HG03045 (cell line): ENCODE results near the gene ST8SIA1.
"Not testable (repeated sequence)": the region's sequence is repeated elsewhere in the genome, so short reads cannot be mapped to it uniquely, and the experiment has no call there.

ENCODE experiments used
- ATAC-seq: cut with Tn5 transposase; IDR thresholded peaks from one replicate; pipeline ENCODE4 v1.9.1; 2021; ENCODE audit warnings: mild to moderate bottlenecking, moderate library complexity; ENCODE audit not compliant: unreplicated experiment

Gene ST8SIA1

GRCh38 chr12:22188431-22188830 lies 146.1 kb downstream of the ST8SIA1 start:
- no peak for ATAC-seq

- ATAC-seq, result no peak
These were observed 153.8 kb downstream of the ST8SIA1 start for GRCh38 chr12:22180705-22181104.

GRCh38 chr12:22173177-22173576 lies 161.3 kb downstream of the ST8SIA1 start:
- no peak for ATAC-seq

GRCh38 chr12:22172501-22172900 lies 162.0 kb downstream of the ST8SIA1 start:
- ATAC-seq, result no peak

- ATAC-seq, result no peak
These were observed 165.1 kb downstream of the ST8SIA1 start for GRCh38 chr12:22169376-22169775.

- ATAC-seq, result no peak
These were observed 170.4 kb downstream of the ST8SIA1 start for GRCh38 chr12:22164139-22164538.

- no peak for ATAC-seq
These were observed 170.9 kb downstream of the ST8SIA1 start for GRCh38 chr12:22163594-22163993.

GRCh38 chr12:22160396-22161003 lies 174.0 kb downstream of the ST8SIA1 start:
- no peak for ATAC-seq

GRCh38 chr12:22149286-22149685 lies 185.2 kb downstream of the ST8SIA1 start:
- ATAC-seq, result not testable (repeated sequence)

GRCh38 chr12:22146686-22147085 lies 187.8 kb downstream of the ST8SIA1 start:
- not testable (repeated sequence) for ATAC-seq
